Endodermal cell (in vitro differentiated cells): Measurements from ENCODE around the gene IST1. TPM values are rescaled to one million over a fixed set of nuclear protein-coding genes. Genes with fewer than 3 reads are reported as not detected.

ENCODE experiments used
- DNase-seq: peaks from one replicate; pipeline ENCODE4 v3.0.0-alpha.2; 2017
- H3K27ac ChIP-seq: 2 replicates; pipeline ENCODE4 v1.5.1; 2013; ENCODE audit warnings: mild to moderate bottlenecking, low read depth, low read length, moderate library complexity
- H3K27me3 ChIP-seq: 2 replicates; pipeline ENCODE4 v1.6.1; 2013; ENCODE audit warnings: mild to moderate bottlenecking, low read length, moderate library complexity; ENCODE audit not compliant: insufficient read depth, control insufficient read depth, poor library complexity, severe bottlenecking
- H3K36me3 ChIP-seq: 2 replicates; pipeline ENCODE4 v1.7.0; 2013; ENCODE audit warnings: mild to moderate bottlenecking, low read length, moderate library complexity; ENCODE audit not compliant: control insufficient read depth, insufficient read depth
- H3K4me1 ChIP-seq: one replicate; pipeline ENCODE4 v1.7.0; 2013; ENCODE audit warnings: low read length; ENCODE audit not compliant: control insufficient read depth, insufficient read depth
- H3K4me3 ChIP-seq: 2 replicates; pipeline ENCODE4 v1.5.1; 2013; ENCODE audit warnings: mild to moderate bottlenecking, low read length, moderate library complexity
- H3K9ac ChIP-seq: 2 replicates; pipeline ENCODE4 v1.6.1; 2013; ENCODE audit warnings: mild to moderate bottlenecking, low read length, moderate library complexity; ENCODE audit not compliant: poor library complexity, severe bottlenecking; ENCODE audit errors: extremely low read depth
- H3K9me3 ChIP-seq: 2 replicates; pipeline ENCODE4 v1.6.1; 2013; ENCODE audit warnings: mild to moderate bottlenecking, low read length, moderate library complexity; ENCODE audit not compliant: control insufficient read depth
- H3K27ac Mint-ChIP-seq: 2 replicates; pipeline ENCODE4 v1.8.0; 2020; ENCODE audit warnings: mixed read lengths
- H3K27me3 Mint-ChIP-seq: 2 replicates; pipeline ENCODE4 v1.8.0; 2021; ENCODE audit warnings: mild to moderate bottlenecking, mixed read lengths; ENCODE audit not compliant: insufficient read depth
- H3K36me3 Mint-ChIP-seq: 2 replicates; pipeline ENCODE4 v1.8.0; 2020; ENCODE audit warnings: low read depth, mixed read lengths
- H3K4me1 Mint-ChIP-seq: 2 replicates; pipeline ENCODE4 v1.8.0; 2020; ENCODE audit warnings: mixed read lengths
- H3K4me3 Mint-ChIP-seq: 2 replicates; pipeline ENCODE4 v1.8.0; 2020; ENCODE audit warnings: mild to moderate bottlenecking, moderate library complexity, mixed read lengths
- H3K9me3 Mint-ChIP-seq: 2 replicates; pipeline ENCODE4 v1.8.0; 2020; ENCODE audit warnings: mild to moderate bottlenecking, mixed read lengths
- WGBS, 2 experiments: methylation state at CpG; one replicate each; pipeline versions ENCODE4 v1.1.5 to v1.1.7; 2013; ENCODE audit warnings: missing lambda C conversion rate in 2 of 2, mixed read lengths in 1 of 2; ENCODE audit not compliant: insufficient coverage in 1 of 2, insufficient read length in 1 of 2; 5-methylcytosine and 5-hydroxymethylcytosine counted together
- total RNA-seq, 2 donors: library from RNA; stranded (reverse); fragmentation: NEBNext Ultra II Directional in 1 of 2; extraction: Animal tissue kit (Norgen Biotek cat#: 25700) in 1 of 2; gene quantifications; 2 replicates in 1 of 2; 3 replicates in 1 of 2; pipeline ENCODE4 v1.2.1, GENCODE V29; 2021
- TF ChIP-seq, protein P1 (sequence below): fragments of 200-600 bp; sonication (generic); conservative IDR thresholded peaks from 2 replicates; pipeline ENCODE4 v1.5.0; 2021; ENCODE audit warnings: antibody characterized with exemption, mild to moderate bottlenecking

Gene IST1
- total RNA-seq, 2 donors from 2014 or later: 259 to 319 TPM

DNA sequence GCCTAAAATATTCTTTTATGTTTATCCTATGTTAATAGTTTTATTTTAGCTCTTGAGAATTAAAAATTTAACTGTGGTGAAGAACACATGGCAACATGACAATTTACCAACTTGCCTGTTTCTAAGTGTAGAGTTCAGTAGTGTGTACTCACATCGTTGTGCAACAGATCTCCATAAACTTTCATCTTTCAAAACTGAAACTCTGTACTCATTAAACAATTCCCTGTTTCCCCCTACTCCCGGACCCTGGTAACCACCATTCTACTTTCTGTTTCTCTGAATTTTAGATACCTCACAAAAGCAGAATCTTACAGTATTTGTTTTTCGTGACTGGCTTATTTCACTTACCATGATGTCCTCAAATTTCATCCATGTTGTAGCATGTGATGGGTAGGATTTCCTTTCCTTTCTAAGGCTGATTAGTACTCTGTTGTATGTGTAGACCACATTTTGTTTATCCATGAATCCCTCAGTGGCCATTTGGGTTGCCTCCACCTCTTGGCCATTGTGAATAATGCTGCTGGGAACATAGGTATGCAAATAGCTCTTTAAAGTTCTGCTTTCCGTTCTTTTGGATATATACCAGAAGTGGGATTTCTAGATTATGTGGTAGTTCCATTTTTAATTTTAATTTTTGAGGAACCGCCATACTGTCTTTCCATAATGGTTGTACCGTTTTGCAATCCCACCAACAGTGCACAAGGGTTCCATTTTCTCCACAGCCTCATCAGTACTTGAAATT, 17.4 kb downstream of the IST1 start:
- no peaks in the 10 kb centered on the region for H3K4me1 ChIP-seq
- 93 to 96% methylated on average over 4 to 6 of the region's 6 CpGs for WGBS, 2 experiments
- H3K36me3 ChIP-seq: peaks cover 80% of the 10 kb centered on the region
- TF ChIP-seq, protein P1, sequence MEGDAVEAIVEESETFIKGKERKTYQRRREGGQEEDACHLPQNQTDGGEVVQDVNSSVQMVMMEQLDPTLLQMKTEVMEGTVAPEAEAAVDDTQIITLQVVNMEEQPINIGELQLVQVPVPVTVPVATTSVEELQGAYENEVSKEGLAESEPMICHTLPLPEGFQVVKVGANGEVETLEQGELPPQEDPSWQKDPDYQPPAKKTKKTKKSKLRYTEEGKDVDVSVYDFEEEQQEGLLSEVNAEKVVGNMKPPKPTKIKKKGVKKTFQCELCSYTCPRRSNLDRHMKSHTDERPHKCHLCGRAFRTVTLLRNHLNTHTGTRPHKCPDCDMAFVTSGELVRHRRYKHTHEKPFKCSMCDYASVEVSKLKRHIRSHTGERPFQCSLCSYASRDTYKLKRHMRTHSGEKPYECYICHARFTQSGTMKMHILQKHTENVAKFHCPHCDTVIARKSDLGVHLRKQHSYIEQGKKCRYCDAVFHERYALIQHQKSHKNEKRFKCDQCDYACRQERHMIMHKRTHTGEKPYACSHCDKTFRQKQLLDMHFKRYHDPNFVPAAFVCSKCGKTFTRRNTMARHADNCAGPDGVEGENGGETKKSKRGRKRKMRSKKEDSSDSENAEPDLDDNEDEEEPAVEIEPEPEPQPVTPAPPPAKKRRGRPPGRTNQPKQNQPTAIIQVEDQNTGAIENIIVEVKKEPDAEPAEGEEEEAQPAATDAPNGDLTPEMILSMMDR: no peak
- H3K9ac ChIP-seq: no peak overlapping the region
- no peak overlapping the region for H3K27ac ChIP-seq
- no peaks in the 10 kb centered on the region for H3K9me3 Mint-ChIP-seq
- H3K4me3 Mint-ChIP-seq: no peak overlapping the region
- peaks cover 10% of the 10 kb centered on the region for H3K9me3 ChIP-seq
- H3K4me3 ChIP-seq: no peak overlapping the region
- H3K27ac Mint-ChIP-seq: peak overlapping the region; percentile 64
- H3K4me1 Mint-ChIP-seq: peaks cover 8% of the 10 kb centered on the region
- H3K27me3 Mint-ChIP-seq: no peaks in the 10 kb centered on the region
- no peak for DNase-seq
- H3K36me3 Mint-ChIP-seq: peaks cover 75% of the 10 kb centered on the region
- no peaks in the 10 kb centered on the region for H3K27me3 ChIP-seq

DNA sequence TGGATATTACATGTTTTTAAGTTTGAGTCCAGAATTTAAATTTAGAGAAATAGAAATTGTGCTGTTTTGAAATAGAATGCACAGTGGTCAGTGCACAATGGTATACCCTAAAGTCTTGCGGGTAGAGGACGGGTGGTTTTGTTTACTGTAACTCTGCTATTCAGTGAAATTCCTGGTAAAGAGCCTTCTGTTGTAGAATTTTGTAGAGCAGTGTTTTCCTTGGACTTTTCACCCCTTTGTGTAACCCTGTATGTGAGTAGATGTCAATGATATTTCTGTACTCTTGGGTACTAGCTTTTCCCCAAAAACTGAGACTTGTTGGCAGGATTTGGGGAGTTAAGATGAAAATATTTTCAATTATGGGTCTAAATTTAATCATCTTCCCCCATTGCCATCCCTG, 19.5 kb downstream of the IST1 start:
- peaks cover 80% of the 10 kb centered on the region for H3K36me3 Mint-ChIP-seq
- H3K27ac ChIP-seq: no peak overlapping the region

DNA sequence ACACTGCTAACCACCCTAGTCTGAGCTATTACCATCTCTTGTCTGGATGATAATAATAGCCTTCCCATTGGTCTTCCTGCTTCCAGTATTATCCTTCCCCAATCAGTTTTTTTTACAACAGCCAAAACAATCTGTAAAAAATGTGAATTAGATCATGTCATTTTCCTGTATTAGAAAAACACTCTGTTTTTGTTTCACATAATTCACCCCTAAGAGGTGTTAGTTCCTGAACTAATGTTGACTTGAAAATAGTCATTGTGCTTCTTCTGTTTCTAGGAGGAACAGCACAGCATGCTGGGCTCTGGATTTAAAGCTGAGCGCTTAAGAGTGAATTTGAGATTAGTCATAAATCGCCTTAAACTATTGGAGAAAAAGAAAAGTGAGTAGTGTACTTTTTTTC, 20.0 kb downstream of the IST1 start:
- H3K4me3 ChIP-seq: no peak overlapping the region
- Mint-ChIP-seq H3K27me3 (no peaks in the 10 kb centered on the region), H3K36me3 (peaks cover 81% of the 10 kb centered on the region), H3K4me1 (peaks cover 3% of the 10 kb centered on the region), H3K27ac (no peak overlapping the region), H3K4me3 (no peak overlapping the region), H3K9me3 (no peaks in the 10 kb centered on the region)
- peaks cover 25% of the 10 kb centered on the region for H3K9me3 ChIP-seq
- no peak overlapping the region for H3K27ac ChIP-seq
- peaks cover 87% of the 10 kb centered on the region for H3K36me3 ChIP-seq
- H3K4me1 ChIP-seq: no peaks in the 10 kb centered on the region
- no peaks in the 10 kb centered on the region for H3K27me3 ChIP-seq
- H3K9ac ChIP-seq: no peak overlapping the region
- DNase-seq: no peak
- TF ChIP-seq, protein P1: no peak
- WGBS, 2 experiments: 100% methylated on average over 1 to 2 of the region's 2 CpGs

More for the DNA sequence above, 19.5 kb downstream of the IST1 start:
- H3K4me1 Mint-ChIP-seq: peaks cover 3% of the 10 kb centered on the region
- DNase-seq: no peak
- H3K4me3 Mint-ChIP-seq: no peak overlapping the region
- WGBS, 2 experiments: 82 to 94% methylated on average over 2 of the region's 2 CpGs
- H3K27me3 ChIP-seq: no peaks in the 10 kb centered on the region
- H3K9ac ChIP-seq: no peak overlapping the region
- peaks cover 22% of the 10 kb centered on the region for H3K9me3 ChIP-seq
- TF ChIP-seq, protein P1: no peak
- H3K9me3 Mint-ChIP-seq: no peaks in the 10 kb centered on the region
- H3K27ac Mint-ChIP-seq: peak overlapping the region; percentile 60
- no peaks in the 10 kb centered on the region for H3K27me3 Mint-ChIP-seq
- no peak overlapping the region for H3K4me3 ChIP-seq
- H3K36me3 ChIP-seq: peaks cover 86% of the 10 kb centered on the region
- H3K4me1 ChIP-seq: no peaks in the 10 kb centered on the region
